HepG2 (cell line): ENCODE measurements around the gene TMEM127. TPM values are rescaled to one million over a fixed set of nuclear protein-coding genes. Genes with fewer than 3 reads are reported as not detected.
A peak's percentile ranks its signal among the peaks of the same experiment; 100 is the strongest.

ENCODE experiments used
- CBX1 ChIP-seq: IDR thresholded peaks from one replicate; pipeline ENCODE4 v1.6.1; 2016; ENCODE audit warnings: antibody characterized with exemption, low read depth
- CERS6 ChIP-seq: sonication (generic); formaldehyde crosslinking; IDR thresholded peaks from 2 replicates; pipeline ENCODE4 v1.5.0; 2020; ENCODE audit warnings: missing genetic modification reagents
- E2F2 ChIP-seq: sonication (generic); formaldehyde crosslinking; IDR thresholded peaks from 2 replicates; pipeline ENCODE4 v1.4.0; 2020; ENCODE audit warnings: missing genetic modification reagents, borderline replicate concordance
- EP300 ChIP-seq, 3 experiments: sonication (generic) in 1 of 3; formaldehyde crosslinking in 1 of 3; IDR thresholded peaks; 2 replicates each; pipeline versions ENCODE4 v1.5.1 to v1.6.1; 2011 to 2020; ENCODE audit warnings: low read depth in 2 of 3, low read length in 2 of 3, borderline replicate concordance in 1 of 3, improper control_type of control experiment in 1 of 3, mild to moderate bottlenecking in 1 of 3, missing genetic modification reagents in 1 of 3, moderate library complexity in 1 of 3
- FOXJ3 ChIP-seq: sonication (generic); formaldehyde crosslinking; IDR thresholded peaks from 2 replicates; pipeline ENCODE4 v1.4.0; 2020; ENCODE audit warnings: missing genetic modification reagents, mild to moderate bottlenecking, borderline replicate concordance
- HIC2 ChIP-seq: sonication (generic); formaldehyde crosslinking; IDR thresholded peaks from 2 replicates; pipeline ENCODE4 v1.9.0; 2022; ENCODE audit warnings: low read depth, missing genetic modification reagents
- MAF1 ChIP-seq: sonication (generic); formaldehyde crosslinking; IDR thresholded peaks from 2 replicates; pipeline ENCODE4 v1.5.0; 2020; ENCODE audit warnings: missing genetic modification reagents, borderline replicate concordance
- PREB ChIP-seq: sonication (generic); formaldehyde crosslinking; IDR thresholded peaks from 2 replicates; pipeline ENCODE4 v1.4.0; 2020; ENCODE audit warnings: missing genetic modification reagents
- SOX6 ChIP-seq, 2 experiments: fragments of 450-650 bp in 1 of 2; sonication (generic) in 1 of 2; formaldehyde crosslinking in 1 of 2; IDR thresholded peaks; 2 replicates each; pipeline versions ENCODE4 v1.4.0 to v1.6.1; 2017 to 2020; ENCODE audit warnings: antibody characterized with exemption in 1 of 2, mild to moderate bottlenecking in 1 of 2, missing genetic modification reagents in 1 of 2
- SP2 ChIP-seq: sonication (generic); formaldehyde crosslinking; IDR thresholded peaks from 2 replicates; pipeline ENCODE4 v1.5.1; 2020; ENCODE audit warnings: mild to moderate bottlenecking, missing genetic modification reagents
- STAT6 ChIP-seq: sonication (generic); formaldehyde crosslinking; IDR thresholded peaks from 2 replicates; pipeline ENCODE4 v1.4.0; 2020; ENCODE audit warnings: missing genetic modification reagents, mild to moderate bottlenecking, borderline replicate concordance
- TBL1XR1 ChIP-seq: fragments of 150-350 bp; IDR thresholded peaks from 2 replicates; pipeline ENCODE4 v1.6.1; 2014; ENCODE audit warnings: borderline replicate concordance, low read length; ENCODE audit not compliant: partially characterized antibody
- THAP11 ChIP-seq: IDR thresholded peaks from 2 replicates; pipeline ENCODE4 v1.6.1; 2016; ENCODE audit warnings: missing biosample characterization, missing genetic modification reagents
- YY1 ChIP-seq: IDR thresholded peaks from 2 replicates; pipeline ENCODE4 v1.6.1; 2011; ENCODE audit warnings: low read length, low read depth, moderate library complexity, mild to moderate bottlenecking; ENCODE audit not compliant: insufficient read depth, insufficient replicate concordance
- ZFP36L2 ChIP-seq: sonication (generic); formaldehyde crosslinking; IDR thresholded peaks from 2 replicates; pipeline ENCODE4 v1.4.0; 2020; ENCODE audit warnings: missing genetic modification reagents
- ZNF292 ChIP-seq: sonication (generic); formaldehyde crosslinking; IDR thresholded peaks from 2 replicates; pipeline ENCODE4 v1.8.1; 2022; ENCODE audit warnings: mild to moderate bottlenecking, low read depth, missing genetic modification reagents, borderline replicate concordance
- ZNF484 ChIP-seq: sonication (generic); formaldehyde crosslinking; IDR thresholded peaks from 2 replicates; pipeline ENCODE4 v1.5.1; 2020; ENCODE audit warnings: mild to moderate bottlenecking, low read depth, missing genetic modification reagents, borderline replicate concordance
- ZNF530 ChIP-seq: sonication (generic); formaldehyde crosslinking; IDR thresholded peaks from 2 replicates; pipeline ENCODE4 v1.5.0; 2020; ENCODE audit warnings: low read depth, mild to moderate bottlenecking, missing genetic modification reagents
- ZNF556 ChIP-seq: sonication (generic); formaldehyde crosslinking; IDR thresholded peaks from 2 replicates; pipeline ENCODE4 v1.4.0; 2020; ENCODE audit warnings: mild to moderate bottlenecking, missing genetic modification reagents, borderline replicate concordance
- ZNF644 ChIP-seq: IDR thresholded peaks from 2 replicates; pipeline ENCODE4 v1.6.1; 2016; ENCODE audit warnings: low read depth
- polyA plus RNA-seq, 8 experiments: library from polyadenylated mRNA; depleted of rRNA in 3 of 8; stranded (reverse) in 7 of 8; unstranded in 1 of 8; fragments of >200 nt; fragmentation: Illumina TruSeq in 4 of 8; extraction: Trizol in 4 of 8; gene quantifications; 2 replicates each; pipeline versions ENCODE4 v1.2.1 to v1.2.3, GENCODE V29; 2011 to 2016; ENCODE audit warnings: low read depth in 4 of 8, missing spikeins in 1 of 8, mixed read lengths in 1 of 8; ENCODE audit not compliant: insufficient read depth in 1 of 8
- total RNA-seq, 5 experiments: library from RNA; depleted of rRNA; stranded (reverse); fragments of >200 nt; fragmentation: Illumina TruSeq; extraction: Trizol; gene quantifications; 2 replicates each; pipeline ENCODE4 v1.2.3, GENCODE V29; 2016; ENCODE audit warnings: low read depth in 1 of 5

TMEM127 gene
- total and polyA plus RNA-seq, 2 of the 13 experiments (the other 11 are each of a cell fraction or from before 2014, with no cell fraction given): 21.5 to 33.9 TPM

GRCh38 chr2:96209011-96209728, 56.6 kb downstream of the TMEM127 start (continued):
- no peak for TF ChIP-seq HIC2
- no peak for TF ChIP-seq PREB
- TF ChIP-seq ZNF484 (CRISPR knock-in tag): 0 out of 2 replicates have a peak, but pooled peaks have one; percentile 1
- no peak for TF ChIP-seq EP300 (IDR thresholded peaks at IDR 0.05; ENCODE audit: low read depth in 2 of 2, low read length in 2 of 2)
- TF ChIP-seq EP300 (CRISPR knock-in tag; IDR thresholded peaks at IDR 0.05; ENCODE audit: borderline replicate concordance): no peak
- peak; percentile 51; the same call in 1 of the 2 replicates for TF ChIP-seq E2F2
- TF ChIP-seq CERS6: no peak
- no peak for TF ChIP-seq SP2 (CRISPR knock-in tag)
- TF ChIP-seq YY1: peak; percentile 95
- TF ChIP-seq ZNF292 (CRISPR knock-in tag): peak; percentile 9; the same call in 1 of the 2 replicates
- peak; percentile 10; the same call in 1 of the 2 replicates for TF ChIP-seq ZNF556 (CRISPR knock-in tag)
- no peak for TF ChIP-seq ZFP36L2 (CRISPR knock-in tag)
- TF ChIP-seq MAF1 (CRISPR knock-in tag): peak; percentile 46; the same call in 1 of the 2 replicates
- peak; percentile 59 for TF ChIP-seq THAP11 (CRISPR knock-in tag)
- TF ChIP-seq SOX6 (IDR thresholded peaks at IDR 0.05): no peak
- TF ChIP-seq SOX6 (CRISPR knock-in tag; IDR thresholded peaks at IDR 0.05): 0 out of 2 replicates have a peak, but pooled peaks have one; percentile 39
- TF ChIP-seq FOXJ3 (CRISPR knock-in tag): peak; percentile 71; the same call in 1 of the 2 replicates
- TF ChIP-seq ZNF530 (CRISPR knock-in tag): no peak
- TF ChIP-seq CBX1: no peak
- no peak for TF ChIP-seq STAT6 (CRISPR knock-in tag)
- TF ChIP-seq TBL1XR1: no peak
- peak; percentile 76; the same call in 1 of the 2 replicates for TF ChIP-seq ZNF644
